Stimulated activated CD4-positive, alpha-beta T cell treated with anti-CD3 and anti-CD28 coated beads, TNF-alpha, amount 100 ng/mL, for 4 hours (primary cell): ENCODE results near the gene VIPR2.

Source experiments
- DNase-seq, 3 experiments: peaks; one replicate each; pipeline ENCODE4 v3.0.0-alpha.2; 2020; ENCODE audit warnings: low read depth in 3 of 3

VIPR2 gene

GRCh38 chr7:159066816-159067575 is 77.7 kb downstream of the VIPR2 start:
- DNase-seq = no peak

- no peak for DNase-seq
Observed at GRCh38 chr7:159065852-159066480, 78.7 kb downstream of the VIPR2 start.

GRCh38 chr7:159064816-159065510 is 79.7 kb downstream of the VIPR2 start:
- no peak for DNase-seq

- no peak for DNase-seq
Observed at GRCh38 chr7:159064121-159064815, 80.4 kb downstream of the VIPR2 start.

- DNase-seq = no peak
Observed at GRCh38 chr7:159063046-159063840, 81.4 kb downstream of the VIPR2 start.

- DNase-seq = no peak
Observed at GRCh38 chr7:159062569-159062968, 82.1 kb downstream of the VIPR2 start.

GRCh38 chr7:159061674-159062212 is 82.9 kb downstream of the VIPR2 start:
- DNase-seq = no peak

- DNase-seq = no peak
Observed at GRCh38 chr7:159061209-159061608, 83.5 kb downstream of the VIPR2 start.

- no peak for DNase-seq
Observed at GRCh38 chr7:159060440-159060839, 84.2 kb downstream of the VIPR2 start.

GRCh38 chr7:159059629-159060028 is 85.0 kb downstream of the VIPR2 start:
- no peak for DNase-seq

- no peak for DNase-seq
Observed at GRCh38 chr7:159057647-159058046, 87.0 kb downstream of the VIPR2 start.

GRCh38 chr7:159056737-159057136 is 87.9 kb downstream of the VIPR2 start:
- no peak for DNase-seq

GRCh38 chr7:159051916-159052315 is 92.8 kb downstream of the VIPR2 start:
- DNase-seq = no peak

GRCh38 chr7:159050704-159051103 is 94.0 kb downstream of the VIPR2 start:
- DNase-seq = no peak

GRCh38 chr7:159049266-159050025 is 95.2 kb downstream of the VIPR2 start:
- DNase-seq = no peak

GRCh38 chr7:159048656-159049055 is 96.0 kb downstream of the VIPR2 start:
- no peak for DNase-seq

- no peak for DNase-seq
Observed at GRCh38 chr7:159047536-159047935, 97.1 kb downstream of the VIPR2 start.

GRCh38 chr7:159046300-159046699 is 98.4 kb downstream of the VIPR2 start:
- DNase-seq = no peak

GRCh38 chr7:159045839-159046238 is 98.8 kb downstream of the VIPR2 start:
- no peak for DNase-seq

- DNase-seq = no peak
Observed at GRCh38 chr7:159042581-159043101, 102.0 kb downstream of the VIPR2 start.
